ENCODE results near the gene CNGB1. TPM values are rescaled to one million over a fixed set of nuclear protein-coding genes. Genes with fewer than 3 reads are reported as not detected.

Gene CNGB1
- total and polyA plus RNA-seq, 2 of the 13 experiments (the other 11 are each of a cell fraction or from before 2014, with no cell fraction given): 0.02 to 0.15 TPM

- H3K27me3 ChIP-seq (ENCODE audit: control insufficient read depth in 1 of 2, insufficient read depth in 2 of 2, low read length in 2 of 2): 0 out of 5 replicates have a peak, but pooled peaks cover 0 to 4% of the 10 kb centered on the region in 2 experiments
- H3K4me3 ChIP-seq (replicated peaks in 1 of 3; ENCODE audit: insufficient read depth in 1 of 3, low read depth in 2 of 3, low read length in 3 of 3): no peak overlapping the region
- ATAC-seq: no peak
- no peak overlapping the region for H3K4me2 ChIP-seq (ENCODE audit: low read depth, low read length)
- in situ Hi-C loops (cut with HindIII; ENCODE audit: extremely low pct_ligation_motif_present, low pct_unique_long_range_greater_than_20kb) (no loop called here), intact Hi-C loops (cut with micrococcal nuclease; ENCODE audit: unreplicated experiment) (no loop called here)
- ChIA-PET POLR2A (interaction anchor here (0.7 to 2.6 kb wide), 2 partner anchors 22 to 136 kb away, joined by 3 to 13 read pairs; no protein-coding TSS in a partner anchor), CTCF (ENCODE audit: low intra/inter-chr PET ratio, low total read pairs) (no interaction called here)
- WGBS (ENCODE audit: low lambda C conversion rate): 72% methylated on average over 7 of the region's 7 CpGs
- no peak for TF ChIP-seq FOXK1 (CRISPR knock-in tag; IDR thresholded peaks at IDR 0.05; ENCODE audit: borderline replicate concordance, low read depth)
- TF ChIP-seq ZNF121 (CRISPR knock-in tag; IDR thresholded peaks at IDR 0.05): peak; percentile 78
- no peak for TF ChIP-seq PAX8 (CRISPR knock-in tag; IDR thresholded peaks at IDR 0.05; ENCODE audit: borderline replicate concordance)
- no peak overlapping the region for H3K9ac ChIP-seq (ENCODE audit: insufficient read depth, low read depth, low read length)
- H4K20me1 ChIP-seq (ENCODE audit: insufficient read depth, low read length): no peaks in the 10 kb centered on the region
- no peak overlapping the region for H2AFZ ChIP-seq (ENCODE audit: low read length)
- no peak for FAIRE-seq
- no peak for DNase-seq (ENCODE audit: low spot score)
- peaks cover 29% of the 10 kb centered on the region for H3K4me1 ChIP-seq (ENCODE audit: insufficient read depth, low read length)
- H3K36me3 ChIP-seq (replicated peaks in 1 of 2; ENCODE audit: control insufficient read depth in 1 of 2, insufficient read depth in 2 of 2, low read length in 2 of 2): no peaks in the 10 kb centered on the region
- no TSS peak for BruUV-seq (replicated peaks)
- no peak overlapping the region for H3K27ac ChIP-seq (ENCODE audit: extremely low read length, insufficient read depth, low read length)
- no peaks in the 10 kb centered on the region for H3K9me3 ChIP-seq (ENCODE audit: low read length)
- no peaks in the 10 kb centered on the region for H3K79me2 ChIP-seq (ENCODE audit: insufficient read depth, low read length)
Observed at GRCh38 chr16:57870753-57871454, 100.0 kb downstream of the CNGB1 start.

DNA sequence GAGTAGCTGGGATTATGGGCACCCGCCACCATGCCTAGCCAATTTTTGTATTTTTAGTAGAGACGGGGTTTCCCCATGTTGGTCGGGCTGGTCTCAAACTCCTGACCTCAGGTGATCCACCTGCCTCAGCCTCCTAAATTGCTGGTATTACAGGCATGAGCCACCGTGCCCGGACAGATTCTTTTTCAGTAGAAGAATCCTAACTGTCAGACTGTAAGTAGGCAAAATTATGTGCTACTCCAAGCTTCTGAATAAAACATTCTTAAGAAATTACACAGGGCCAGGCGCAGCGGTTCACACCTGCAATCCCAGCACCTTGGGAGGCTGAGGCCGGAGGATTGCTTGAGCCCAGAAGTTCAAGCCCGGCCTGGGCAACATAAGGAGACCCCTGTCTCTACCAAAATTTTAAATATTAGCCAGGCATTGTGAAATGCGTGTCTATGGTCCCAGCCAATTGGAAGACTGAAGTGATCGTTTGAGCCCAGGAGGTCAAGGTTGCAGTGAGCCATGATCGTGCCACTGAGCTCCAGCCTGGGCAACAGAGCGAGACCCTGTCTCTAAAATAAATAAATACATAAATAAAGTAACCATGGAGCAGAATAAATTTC is 101.9 kb downstream of the CNGB1 start:
- ChIA-PET CTCF (ENCODE audit: low intra/inter-chr PET ratio, low total read pairs) (no interaction called here), POLR2A (interaction anchor here (2.6 kb wide), 1 partner anchor 23 kb away, joined by 13 read pairs; no protein-coding TSS in a partner anchor)
- BruUV-seq (replicated peaks): no TSS peak
- H3K79me2 ChIP-seq (ENCODE audit: insufficient read depth, low read length): no peaks in the 10 kb centered on the region
- peaks cover 48% of the 10 kb centered on the region for H3K4me1 ChIP-seq (ENCODE audit: insufficient read depth, low read length)
- FAIRE-seq (no peak), DNase-seq (ENCODE audit: low spot score) (peak; percentile 41), ATAC-seq (peak; percentile 60)
- in situ Hi-C loops (cut with HindIII; ENCODE audit: extremely low pct_ligation_motif_present, low pct_unique_long_range_greater_than_20kb): no loop called here
- intact Hi-C loops (cut with micrococcal nuclease; ENCODE audit: unreplicated experiment): no loop called here
- WGBS (ENCODE audit: low lambda C conversion rate): 59% methylated on average over 13 of the region's 13 CpGs
- H3K27me3 ChIP-seq (ENCODE audit: control insufficient read depth in 1 of 2, insufficient read depth in 2 of 2, low read length in 2 of 2): 0 out of 5 replicates have a peak, but pooled peaks cover 0 to 4% of the 10 kb centered on the region in 2 experiments
- H3K9ac ChIP-seq (ENCODE audit: insufficient read depth, low read depth, low read length): no peak overlapping the region
- no peak overlapping the region for H3K27ac ChIP-seq (ENCODE audit: extremely low read length, insufficient read depth, low read length)
- no peak overlapping the region for H2AFZ ChIP-seq (ENCODE audit: low read length)
- no peaks in the 10 kb centered on the region for H4K20me1 ChIP-seq (ENCODE audit: insufficient read depth, low read length)
- H3K4me2 ChIP-seq (ENCODE audit: low read depth, low read length): no peak overlapping the region
- H3K36me3 ChIP-seq (replicated peaks in 1 of 2; ENCODE audit: control insufficient read depth in 1 of 2, insufficient read depth in 2 of 2, low read length in 2 of 2): no peaks in the 10 kb centered on the region
- H3K9me3 ChIP-seq (ENCODE audit: low read length): no peaks in the 10 kb centered on the region
- H3K4me3 ChIP-seq (replicated peaks in 1 of 3; ENCODE audit: insufficient read depth in 1 of 3, low read depth in 2 of 3, low read length in 3 of 3): no peak overlapping the region
- TF ChIP-seq USF2 (IDR thresholded peaks at IDR 0.05; ENCODE audit: low read depth, low read length) (no peak), USF2 (CRISPR knock-in tag; IDR thresholded peaks at IDR 0.05; ENCODE audit: borderline replicate concordance) (no peak), MED1 (CRISPR knock-in tag; IDR thresholded peaks at IDR 0.05) (peak; percentile 55; the same call in 1 of the 2 replicates), ZNF839 (CRISPR knock-in tag; IDR thresholded peaks at IDR 0.05; ENCODE audit: borderline replicate concordance) (no peak), ZNF775 (CRISPR knock-in tag; IDR thresholded peaks at IDR 0.05; ENCODE audit: borderline replicate concordance) (no peak), TCF7L2 (IDR thresholded peaks at IDR 0.05; ENCODE audit: low read depth, low read length) (no peak)
- TF ChIP-seq, protein P1, sequence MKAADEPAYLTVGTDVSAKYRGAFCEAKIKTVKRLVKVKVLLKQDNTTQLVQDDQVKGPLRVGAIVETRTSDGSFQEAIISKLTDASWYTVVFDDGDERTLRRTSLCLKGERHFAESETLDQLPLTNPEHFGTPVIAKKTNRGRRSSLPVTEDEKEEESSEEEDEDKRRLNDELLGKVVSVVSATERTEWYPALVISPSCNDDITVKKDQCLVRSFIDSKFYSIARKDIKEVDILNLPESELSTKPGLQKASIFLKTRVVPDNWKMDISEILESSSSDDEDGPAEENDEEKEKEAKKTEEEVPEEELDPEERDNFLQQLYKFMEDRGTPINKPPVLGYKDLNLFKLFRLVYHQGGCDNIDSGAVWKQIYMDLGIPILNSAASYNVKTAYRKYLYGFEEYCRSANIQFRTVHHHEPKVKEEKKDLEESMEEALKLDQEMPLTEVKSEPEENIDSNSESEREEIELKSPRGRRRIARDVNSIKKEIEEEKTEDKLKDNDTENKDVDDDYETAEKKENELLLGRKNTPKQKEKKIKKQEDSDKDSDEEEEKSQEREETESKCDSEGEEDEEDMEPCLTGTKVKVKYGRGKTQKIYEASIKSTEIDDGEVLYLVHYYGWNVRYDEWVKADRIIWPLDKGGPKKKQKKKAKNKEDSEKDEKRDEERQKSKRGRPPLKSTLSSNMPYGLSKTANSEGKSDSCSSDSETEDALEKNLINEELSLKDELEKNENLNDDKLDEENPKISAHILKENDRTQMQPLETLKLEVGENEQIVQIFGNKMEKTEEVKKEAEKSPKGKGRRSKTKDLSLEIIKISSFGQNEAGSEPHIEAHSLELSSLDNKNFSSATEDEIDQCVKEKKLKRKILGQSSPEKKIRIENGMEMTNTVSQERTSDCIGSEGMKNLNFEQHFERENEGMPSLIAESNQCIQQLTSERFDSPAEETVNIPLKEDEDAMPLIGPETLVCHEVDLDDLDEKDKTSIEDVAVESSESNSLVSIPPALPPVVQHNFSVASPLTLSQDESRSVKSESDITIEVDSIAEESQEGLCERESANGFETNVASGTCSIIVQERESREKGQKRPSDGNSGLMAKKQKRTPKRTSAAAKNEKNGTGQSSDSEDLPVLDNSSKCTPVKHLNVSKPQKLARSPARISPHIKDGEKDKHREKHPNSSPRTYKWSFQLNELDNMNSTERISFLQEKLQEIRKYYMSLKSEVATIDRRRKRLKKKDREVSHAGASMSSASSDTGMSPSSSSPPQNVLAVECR (CRISPR knock-in tag; IDR thresholded peaks at IDR 0.05; ENCODE audit: borderline replicate concordance): no peak; the same call in 1 of the 2 replicates

All from HepG2 (cell line).